Activated CD8-positive, alpha-beta T cell treated with anti-CD3 and anti-CD28 coated beads, Interleukin-2, amount 10 ng/mL, durations not matched to agents 7 days and 5 days (primary cell): ENCODE data around the gene DENND5B. TPM values are rescaled to one million over a fixed set of nuclear protein-coding genes. Genes with fewer than 3 reads are reported as not detected.
"Not testable (repeated sequence)": the region's sequence is repeated elsewhere in the genome, so short reads cannot be mapped to it uniquely, and the experiment has no call there.

Experiments
- ATAC-seq: fragments of 150-1000 bp; cut with Tn5 transposase; one replicate; pipeline ENCODE4 v1.10.0; 2021; ENCODE audit warnings: moderate library complexity
- CTCF ChIA-PET: fragments of 350-600 bp; sonication (Branson Sonifier 250); formaldehyde crosslinking; loops from one replicate; lab custom pipeline; 2021; ENCODE audit warnings: antibody characterized with exemption; lab: Charles Lee
- POLR2A ChIA-PET: fragments of 350-600 bp; sonication (Branson Sonifier 250); formaldehyde crosslinking; loops from one replicate; lab custom pipeline; 2021; ENCODE audit warnings: antibody characterized with exemption; lab: Charles Lee
- DNase-seq: peaks from one replicate; pipeline ENCODE4 v3.0.0-alpha.2; 2020
- H3K27ac Mint-ChIP-seq: one replicate; pipeline ENCODE4 v1.8.0; 2021; ENCODE audit warnings: mild to moderate bottlenecking, mixed read lengths
- H3K27me3 Mint-ChIP-seq: one replicate; pipeline ENCODE4 v1.8.0; 2021; ENCODE audit warnings: low read depth, mixed read lengths
- H3K36me3 Mint-ChIP-seq: one replicate; pipeline ENCODE4 v1.8.0; 2021; ENCODE audit warnings: low read depth, mixed read lengths
- H3K4me1 Mint-ChIP-seq: one replicate; pipeline ENCODE4 v1.8.0; 2021; ENCODE audit warnings: low read depth, mixed read lengths
- H3K4me3 Mint-ChIP-seq: one replicate; pipeline ENCODE4 v1.8.0; 2021; ENCODE audit warnings: mild to moderate bottlenecking, mixed read lengths
- H3K9me3 Mint-ChIP-seq: one replicate; pipeline ENCODE4 v1.8.0; 2022; ENCODE audit warnings: mixed read lengths; ENCODE audit not compliant: insufficient read depth
- total RNA-seq, 2 experiments: library from RNA; stranded (reverse); gene quantifications; one replicate each; pipeline ENCODE4 v1.2.3, GENCODE V29; 2021

The DENND5B gene
- total RNA-seq, 2 experiments from 2014 or later = 0.08 to 0.16 TPM

DNA sequence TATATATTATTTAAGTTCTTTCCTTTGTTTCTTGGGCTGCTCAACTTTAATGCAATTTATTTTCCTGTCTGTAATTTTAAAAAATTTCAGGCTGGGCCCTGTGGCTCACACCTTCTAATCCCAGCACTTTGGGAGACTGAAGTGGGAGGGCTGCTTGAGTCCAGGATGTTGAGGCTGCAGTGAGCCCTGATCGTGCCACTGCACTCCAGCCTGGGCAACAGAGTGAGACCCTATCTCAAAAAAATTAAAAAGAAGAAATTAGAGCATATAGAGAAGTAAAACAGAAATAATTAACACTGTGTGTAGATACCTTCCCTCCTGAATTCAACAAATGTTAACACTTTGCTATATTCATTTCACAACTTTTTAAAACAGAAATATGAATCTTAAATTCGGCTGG, 74.2 kb downstream of the DENND5B start:
- no peaks in the 10 kb centered on the region for H3K4me1 Mint-ChIP-seq
- ATAC-seq = no peak
- no peak overlapping the region for H3K27ac Mint-ChIP-seq
- ChIA-PET CTCF (no interaction called here), POLR2A (no interaction called here)
- H3K4me3 Mint-ChIP-seq = no peak overlapping the region
- H3K27me3 Mint-ChIP-seq = peaks cover 2% of the 10 kb centered on the region
- no peaks in the 10 kb centered on the region for H3K9me3 Mint-ChIP-seq
- no peaks in the 10 kb centered on the region for H3K36me3 Mint-ChIP-seq
- no peak for DNase-seq

DNA sequence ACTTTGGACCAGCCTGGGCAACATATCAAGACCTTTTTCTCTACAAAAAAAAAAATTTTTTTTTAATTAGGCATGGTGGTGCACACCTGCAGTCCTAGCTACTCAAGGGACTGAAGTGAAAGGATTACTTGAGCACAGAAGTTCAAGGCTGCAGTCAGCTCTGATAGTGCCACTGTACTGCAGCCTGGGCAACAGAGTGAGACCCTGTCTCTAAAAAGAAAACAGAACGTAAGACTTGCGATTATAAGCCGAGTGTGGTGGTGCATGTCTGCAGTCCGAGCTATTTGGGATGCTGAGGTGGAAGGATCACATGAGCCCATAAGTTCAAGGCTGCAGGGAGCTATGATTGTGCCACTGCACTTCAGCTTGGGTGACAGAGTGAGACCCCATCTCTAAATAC, 76.0 kb downstream of the DENND5B start:
- POLR2A ChIA-PET = no interaction called here
- ATAC-seq = no peak
- no peak overlapping the region for H3K4me3 Mint-ChIP-seq
- no peaks in the 10 kb centered on the region for H3K36me3 Mint-ChIP-seq
- no peak overlapping the region for H3K27ac Mint-ChIP-seq
- DNase-seq = no peak
- H3K4me1 Mint-ChIP-seq = no peaks in the 10 kb centered on the region
- H3K27me3 Mint-ChIP-seq = peaks cover 2% of the 10 kb centered on the region
- H3K9me3 Mint-ChIP-seq = no peaks in the 10 kb centered on the region
- CTCF ChIA-PET = no interaction called here

DNA sequence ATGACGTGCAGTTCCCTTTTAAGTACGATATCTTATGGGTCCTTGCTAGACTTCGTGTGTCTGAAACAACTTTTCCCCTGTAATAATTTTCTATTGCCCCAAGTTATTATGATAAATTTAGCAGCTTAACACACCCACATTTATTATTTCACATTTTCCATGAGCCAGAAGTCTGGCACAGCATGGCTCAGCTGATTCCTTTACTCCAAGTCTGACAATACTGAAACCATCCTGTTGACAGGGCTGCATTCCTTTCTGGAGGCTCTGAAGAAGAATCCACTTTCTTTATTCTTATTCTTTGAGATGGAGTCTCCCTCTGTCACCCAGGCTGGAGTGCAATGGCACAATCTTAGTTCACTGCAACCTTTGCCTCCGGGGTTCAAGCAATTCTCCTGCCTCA, 80.9 kb downstream of the DENND5B start:
- H3K4me3 Mint-ChIP-seq = no peak overlapping the region
- ATAC-seq = no peak
- no peaks in the 10 kb centered on the region for H3K4me1 Mint-ChIP-seq
- H3K9me3 Mint-ChIP-seq = no peaks in the 10 kb centered on the region
- CTCF ChIA-PET = interaction anchor here (1.4 kb wide), 1 partner anchor 108 kb away, joined by 3 read pairs; no protein-coding TSS in a partner anchor
- no peak for DNase-seq
- POLR2A ChIA-PET = no interaction called here
- H3K27me3 Mint-ChIP-seq = peaks cover 3% of the 10 kb centered on the region
- no peak overlapping the region for H3K27ac Mint-ChIP-seq
- no peaks in the 10 kb centered on the region for H3K36me3 Mint-ChIP-seq

DNA sequence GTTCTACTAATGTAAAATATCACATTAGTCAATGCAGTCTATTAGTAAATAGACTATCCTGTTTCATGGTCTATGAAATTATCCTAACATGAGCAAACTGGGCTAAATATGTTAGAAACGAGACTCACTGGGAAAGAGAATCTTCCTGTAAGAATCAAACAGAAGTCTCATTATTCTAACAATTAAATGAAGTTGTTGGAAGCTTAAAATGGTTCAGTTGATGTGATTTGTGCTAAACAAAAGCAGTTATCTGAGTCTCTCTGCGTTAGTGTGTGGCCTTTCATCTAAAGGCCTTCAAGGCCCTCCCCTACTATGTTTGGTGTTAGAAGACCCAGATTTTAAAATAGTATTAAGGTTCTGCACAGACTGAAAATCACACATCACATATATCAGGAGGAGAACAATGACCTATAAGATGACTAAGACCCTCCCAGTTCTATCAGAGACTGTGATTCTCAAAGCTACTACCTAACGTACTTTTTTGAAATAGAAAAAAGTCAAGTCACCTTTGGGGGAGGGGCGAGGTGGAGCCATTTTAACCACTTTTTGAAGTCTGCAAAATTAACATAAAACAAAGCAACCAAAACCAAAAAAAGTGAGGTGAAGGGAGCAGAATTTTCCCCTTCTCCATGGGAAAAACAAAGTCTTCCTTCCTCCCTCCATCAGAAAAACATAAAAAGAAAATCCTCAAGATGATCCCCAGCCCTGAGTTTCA, 82.3 kb downstream of the DENND5B start:
- H3K9me3 Mint-ChIP-seq = no peaks in the 10 kb centered on the region
- peaks cover 3% of the 10 kb centered on the region for H3K27me3 Mint-ChIP-seq
- ATAC-seq = no peak
- no peak for DNase-seq
- ChIA-PET POLR2A (no interaction called here), CTCF (no interaction called here)
- no peak overlapping the region for H3K27ac Mint-ChIP-seq
- no peaks in the 10 kb centered on the region for H3K36me3 Mint-ChIP-seq
- no peaks in the 10 kb centered on the region for H3K4me1 Mint-ChIP-seq
- no peak overlapping the region for H3K4me3 Mint-ChIP-seq

- ATAC-seq = no peak
- peaks cover 3% of the 10 kb centered on the region for H3K27me3 Mint-ChIP-seq
- no peak overlapping the region for H3K4me3 Mint-ChIP-seq
- no peaks in the 10 kb centered on the region for H3K36me3 Mint-ChIP-seq
- no peak overlapping the region for H3K27ac Mint-ChIP-seq
- ChIA-PET CTCF (no interaction called here), POLR2A (no interaction called here)
- DNase-seq = no peak
- H3K9me3 Mint-ChIP-seq = no peaks in the 10 kb centered on the region
- no peaks in the 10 kb centered on the region for H3K4me1 Mint-ChIP-seq
Observed at GRCh38 chr12:31507966-31508365, 83.0 kb downstream of the DENND5B start.

DNA sequence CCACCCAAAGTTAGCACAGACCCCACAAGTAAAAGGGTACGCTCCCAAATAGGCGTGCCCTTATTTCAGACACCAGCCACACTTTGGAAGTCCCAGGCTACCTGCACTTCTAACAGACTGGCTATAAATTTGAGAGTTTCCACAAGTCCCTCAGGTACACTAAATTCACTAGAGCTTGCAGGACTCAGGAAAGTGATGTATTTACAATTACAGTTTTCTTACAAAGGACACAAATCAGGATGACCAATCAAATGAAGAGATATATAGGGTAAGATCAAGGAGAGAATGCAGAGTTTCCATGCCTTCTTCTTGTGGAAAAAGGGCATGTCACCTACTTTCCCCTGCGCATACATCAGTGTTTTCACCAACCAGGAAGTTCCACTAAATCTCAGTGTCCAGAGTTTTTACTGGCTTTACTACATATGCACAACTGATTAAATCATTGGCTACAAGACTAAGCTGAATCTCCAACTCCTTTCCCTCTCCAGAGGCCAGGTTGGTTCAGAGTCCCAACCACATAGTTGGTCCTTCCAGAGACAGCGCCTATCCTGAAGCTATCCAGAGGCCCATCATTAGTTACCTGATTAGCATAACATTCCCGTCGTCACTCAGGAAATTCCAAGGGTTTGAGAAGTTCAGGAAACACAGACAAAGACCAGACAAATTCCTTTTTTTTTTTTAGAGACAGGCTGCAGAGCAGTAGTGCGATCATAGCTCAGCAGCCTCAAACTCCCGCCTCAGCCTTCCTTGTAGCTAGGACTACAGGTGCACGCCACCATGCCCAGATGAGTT, 84.2 kb downstream of the DENND5B start:
- ATAC-seq = no peak
- POLR2A ChIA-PET = no interaction called here
- H3K9me3 Mint-ChIP-seq = no peaks in the 10 kb centered on the region
- no peak for DNase-seq
- H3K36me3 Mint-ChIP-seq = no peaks in the 10 kb centered on the region
- no peak overlapping the region for H3K27ac Mint-ChIP-seq
- no peak overlapping the region for H3K4me3 Mint-ChIP-seq
- H3K27me3 Mint-ChIP-seq = peaks cover 3% of the 10 kb centered on the region
- no peaks in the 10 kb centered on the region for H3K4me1 Mint-ChIP-seq
- CTCF ChIA-PET = no interaction called here

- DNase-seq = no peak
- H3K27me3 Mint-ChIP-seq = peaks cover 3% of the 10 kb centered on the region
- H3K36me3 Mint-ChIP-seq = no peaks in the 10 kb centered on the region
- no peaks in the 10 kb centered on the region for H3K4me1 Mint-ChIP-seq
- no peaks in the 10 kb centered on the region for H3K9me3 Mint-ChIP-seq
- CTCF ChIA-PET = no interaction called here
- H3K27ac Mint-ChIP-seq = no peak overlapping the region
- POLR2A ChIA-PET = no interaction called here
- H3K4me3 Mint-ChIP-seq = no peak overlapping the region
- no peak for ATAC-seq
Observed at GRCh38 chr12:31504625-31505222, 86.2 kb downstream of the DENND5B start.

- CTCF ChIA-PET = not testable (repeated sequence)
Observed at GRCh38 chr12:31501014-31501413, 89.9 kb downstream of the DENND5B start.

DNA sequence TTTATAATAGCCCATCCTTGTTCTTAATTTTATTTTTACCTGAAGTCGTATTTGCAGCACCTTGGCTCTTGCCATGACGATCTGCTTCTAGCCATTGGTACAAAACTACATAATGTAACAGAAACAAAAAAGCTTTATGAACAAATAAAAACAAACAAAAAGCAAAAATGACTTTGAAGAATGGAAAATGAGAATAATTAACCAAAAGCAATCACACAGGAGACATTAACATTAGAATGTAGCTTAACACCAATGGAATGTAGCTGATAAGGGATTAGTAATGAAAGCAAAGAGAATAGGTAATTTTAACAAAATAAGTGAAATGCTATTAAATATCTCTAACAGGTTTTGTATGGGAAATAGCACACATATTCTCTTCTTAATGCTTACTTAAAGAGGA, 91.4 kb downstream of the DENND5B start:
- POLR2A ChIA-PET = no interaction called here
- no peak for ATAC-seq
- CTCF ChIA-PET = no interaction called here
- Mint-ChIP-seq H3K4me3 (no peak overlapping the region), H3K27ac (no peak overlapping the region), H3K9me3 (no peaks in the 10 kb centered on the region), H3K4me1 (no peaks in the 10 kb centered on the region), H3K27me3 (peaks cover 6% of the 10 kb centered on the region), H3K36me3 (no peaks in the 10 kb centered on the region)
- no peak for DNase-seq

More at GRCh38 chr12:31501014-31501413, 89.9 kb downstream of the DENND5B start:
- DNase-seq, ATAC-seq, H3K36me3 Mint-ChIP-seq, H3K4me3 Mint-ChIP-seq, H3K27ac Mint-ChIP-seq, H3K27me3 Mint-ChIP-seq, H3K4me1 Mint-ChIP-seq, POLR2A ChIA-PET, H3K9me3 Mint-ChIP-seq: not testable (repeated sequence)

- CTCF ChIA-PET = interaction anchor here (0.6 kb wide), 1 partner anchor 115 kb away, joined by 3 read pairs; no protein-coding TSS in a partner anchor
- no peak overlapping the region for H3K27ac Mint-ChIP-seq
- no peaks in the 10 kb centered on the region for H3K4me1 Mint-ChIP-seq
- H3K9me3 Mint-ChIP-seq = no peaks in the 10 kb centered on the region
- POLR2A ChIA-PET = no interaction called here
- no peak overlapping the region for H3K4me3 Mint-ChIP-seq
- no peaks in the 10 kb centered on the region for H3K36me3 Mint-ChIP-seq
- peaks cover 6% of the 10 kb centered on the region for H3K27me3 Mint-ChIP-seq
- ATAC-seq (no peak), DNase-seq (no peak)
Observed at GRCh38 chr12:31498424-31498823, 92.5 kb downstream of the DENND5B start.

DNA sequence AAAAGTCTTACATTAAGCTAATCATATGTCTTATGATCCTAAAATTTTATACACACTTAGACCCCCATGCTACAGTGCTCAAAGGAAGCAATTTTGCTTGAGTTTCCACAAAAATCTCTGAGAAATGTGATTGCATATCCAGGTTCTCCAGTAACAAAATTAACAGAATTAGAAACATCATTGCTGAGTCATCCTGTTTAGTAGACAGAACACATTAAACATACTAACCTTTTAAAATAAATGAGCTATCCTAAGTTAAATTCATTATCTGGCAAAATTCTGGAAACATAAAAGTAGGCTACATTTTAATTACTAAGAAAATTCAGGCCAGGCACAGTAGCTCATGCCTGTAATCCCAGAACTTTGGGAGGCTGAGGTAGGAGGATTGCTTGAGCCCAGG, 94.7 kb downstream of the DENND5B start:
- H3K27me3 Mint-ChIP-seq = peaks cover 6% of the 10 kb centered on the region
- no peaks in the 10 kb centered on the region for H3K9me3 Mint-ChIP-seq
- ChIA-PET POLR2A (no interaction called here), CTCF (interaction anchor here (0.6 kb wide), 1 partner anchor 1363 kb away, joined by 3 read pairs; no protein-coding TSS in a partner anchor)
- no peak overlapping the region for H3K4me3 Mint-ChIP-seq
- H3K4me1 Mint-ChIP-seq = no peaks in the 10 kb centered on the region
- no peaks in the 10 kb centered on the region for H3K36me3 Mint-ChIP-seq
- DNase-seq = no peak
- H3K27ac Mint-ChIP-seq = no peak overlapping the region
- no peak for ATAC-seq

DNA sequence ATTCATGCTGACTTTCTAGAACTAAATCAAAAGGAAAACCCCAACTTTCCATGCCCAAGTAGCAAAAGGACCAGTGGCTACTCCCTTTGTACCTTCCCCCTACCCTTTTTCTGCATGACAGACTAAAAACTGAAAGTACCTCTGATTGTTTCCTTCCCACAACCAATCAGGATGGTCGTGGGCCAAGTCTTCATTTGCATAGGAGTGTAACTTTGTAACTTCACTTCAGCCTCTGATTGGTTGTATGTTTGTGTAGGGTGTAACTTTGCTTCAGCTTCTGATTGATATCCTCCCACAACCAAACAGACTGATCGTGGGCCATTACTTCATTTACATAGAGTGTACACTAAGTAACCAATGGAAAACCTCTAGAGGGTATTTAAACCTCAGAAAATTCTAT, 96.5 kb downstream of the DENND5B start:
- ATAC-seq (no peak), DNase-seq (no peak)
- ChIA-PET CTCF (no interaction called here), POLR2A (no interaction called here)
- Mint-ChIP-seq H3K36me3 (no peaks in the 10 kb centered on the region), H3K4me1 (no peaks in the 10 kb centered on the region), H3K27ac (no peak overlapping the region), H3K4me3 (no peak overlapping the region), H3K9me3 (no peaks in the 10 kb centered on the region), H3K27me3 (peaks cover 9% of the 10 kb centered on the region)
